Type B pancreatic cell (in vitro differentiated cells): Measurements from ENCODE around the gene DGKI. TPM values are rescaled to one million over a fixed set of nuclear protein-coding genes. Genes with fewer than 3 reads are reported as not detected.
A peak's percentile ranks its signal among the peaks of the same experiment; 100 is the strongest.

Source experiments
- DNase-seq: peaks from one replicate; pipeline ENCODE4 v3.0.0; 2021; ENCODE audit warnings: mixed read lengths; ENCODE audit not compliant: unreplicated experiment; ENCODE audit errors: extremely low spot score
- H3K27ac Mint-ChIP-seq: 2 replicates; pipeline ENCODE4 v1.8.0; 2021; ENCODE audit warnings: mild to moderate bottlenecking, mixed read lengths
- H3K27me3 Mint-ChIP-seq: 2 replicates; pipeline ENCODE4 v1.8.0; 2021; ENCODE audit warnings: mixed read lengths
- H3K36me3 Mint-ChIP-seq: 2 replicates; pipeline ENCODE4 v1.8.0; 2021; ENCODE audit warnings: mixed read lengths
- H3K4me1 Mint-ChIP-seq: one replicate; pipeline ENCODE4 v1.8.0; 2021; ENCODE audit warnings: mixed read lengths; ENCODE audit not compliant: unreplicated experiment
- H3K4me3 Mint-ChIP-seq: 2 replicates; pipeline ENCODE4 v1.8.0; 2021; ENCODE audit warnings: mild to moderate bottlenecking, mixed read lengths
- H3K9me3 Mint-ChIP-seq: 2 replicates; pipeline ENCODE4 v1.8.0; 2021; ENCODE audit warnings: mixed read lengths
- total RNA-seq: library from RNA; stranded (reverse); gene quantifications from 2 replicates; pipeline ENCODE4 v1.2.1, GENCODE V29; 2021; ENCODE audit warnings: low replicate concordance
- TF ChIP-seq, protein P1 (sequence below): fragments of 200-600 bp; sonication (generic); conservative IDR thresholded peaks from 2 replicates; pipeline ENCODE4 v1.5.0; 2021; ENCODE audit warnings: antibody characterized with exemption, mild to moderate bottlenecking

Gene DGKI
- total RNA-seq, 1 donor from 2014 or later, result 2.8 TPM

- DNase-seq, result no peak
- TF ChIP-seq, protein P1, sequence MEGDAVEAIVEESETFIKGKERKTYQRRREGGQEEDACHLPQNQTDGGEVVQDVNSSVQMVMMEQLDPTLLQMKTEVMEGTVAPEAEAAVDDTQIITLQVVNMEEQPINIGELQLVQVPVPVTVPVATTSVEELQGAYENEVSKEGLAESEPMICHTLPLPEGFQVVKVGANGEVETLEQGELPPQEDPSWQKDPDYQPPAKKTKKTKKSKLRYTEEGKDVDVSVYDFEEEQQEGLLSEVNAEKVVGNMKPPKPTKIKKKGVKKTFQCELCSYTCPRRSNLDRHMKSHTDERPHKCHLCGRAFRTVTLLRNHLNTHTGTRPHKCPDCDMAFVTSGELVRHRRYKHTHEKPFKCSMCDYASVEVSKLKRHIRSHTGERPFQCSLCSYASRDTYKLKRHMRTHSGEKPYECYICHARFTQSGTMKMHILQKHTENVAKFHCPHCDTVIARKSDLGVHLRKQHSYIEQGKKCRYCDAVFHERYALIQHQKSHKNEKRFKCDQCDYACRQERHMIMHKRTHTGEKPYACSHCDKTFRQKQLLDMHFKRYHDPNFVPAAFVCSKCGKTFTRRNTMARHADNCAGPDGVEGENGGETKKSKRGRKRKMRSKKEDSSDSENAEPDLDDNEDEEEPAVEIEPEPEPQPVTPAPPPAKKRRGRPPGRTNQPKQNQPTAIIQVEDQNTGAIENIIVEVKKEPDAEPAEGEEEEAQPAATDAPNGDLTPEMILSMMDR, result no peak
- no peaks in the 10 kb centered on the region for H3K36me3 Mint-ChIP-seq
- H3K9me3 Mint-ChIP-seq, result no peaks in the 10 kb centered on the region
- H3K4me1 Mint-ChIP-seq, result no peaks in the 10 kb centered on the region
- H3K4me3 Mint-ChIP-seq, result no peak overlapping the region
- H3K27ac Mint-ChIP-seq, result no peak overlapping the region
- H3K27me3 Mint-ChIP-seq, result no peaks in the 10 kb centered on the region
These were observed 356.9 kb downstream of the DGKI start for GRCh38 chr7:137489880-137490279.

- Mint-ChIP-seq H3K27me3 (no peaks in the 10 kb centered on the region), H3K9me3 (no peaks in the 10 kb centered on the region), H3K4me3 (no peak overlapping the region), H3K36me3 (no peaks in the 10 kb centered on the region), H3K4me1 (no peaks in the 10 kb centered on the region), H3K27ac (no peak overlapping the region)
- no peak for DNase-seq
- TF ChIP-seq, protein P1, result peak; percentile 56
These were observed 358.7 kb downstream of the DGKI start for GRCh38 chr7:137488038-137488437.

GRCh38 chr7:137485818-137486217, 361.0 kb downstream of the DGKI start:
- no peak for DNase-seq
- peaks cover 2% of the 10 kb centered on the region for H3K27me3 Mint-ChIP-seq
- H3K4me3 Mint-ChIP-seq, result no peak overlapping the region
- peaks cover 4% of the 10 kb centered on the region for H3K4me1 Mint-ChIP-seq
- H3K36me3 Mint-ChIP-seq, result no peaks in the 10 kb centered on the region
- no peak overlapping the region for H3K27ac Mint-ChIP-seq
- TF ChIP-seq, protein P1, result no peak
- peaks cover 2% of the 10 kb centered on the region for H3K9me3 Mint-ChIP-seq

GRCh38 chr7:137484326-137484725, 362.4 kb downstream of the DGKI start:
- Mint-ChIP-seq H3K27ac (no peak overlapping the region), H3K27me3 (peaks cover 4% of the 10 kb centered on the region), H3K4me1 (peaks cover 4% of the 10 kb centered on the region), H3K4me3 (no peak overlapping the region), H3K9me3 (peaks cover 5% of the 10 kb centered on the region), H3K36me3 (no peaks in the 10 kb centered on the region)
- no peak for DNase-seq
- TF ChIP-seq, protein P1, result no peak

DNA sequence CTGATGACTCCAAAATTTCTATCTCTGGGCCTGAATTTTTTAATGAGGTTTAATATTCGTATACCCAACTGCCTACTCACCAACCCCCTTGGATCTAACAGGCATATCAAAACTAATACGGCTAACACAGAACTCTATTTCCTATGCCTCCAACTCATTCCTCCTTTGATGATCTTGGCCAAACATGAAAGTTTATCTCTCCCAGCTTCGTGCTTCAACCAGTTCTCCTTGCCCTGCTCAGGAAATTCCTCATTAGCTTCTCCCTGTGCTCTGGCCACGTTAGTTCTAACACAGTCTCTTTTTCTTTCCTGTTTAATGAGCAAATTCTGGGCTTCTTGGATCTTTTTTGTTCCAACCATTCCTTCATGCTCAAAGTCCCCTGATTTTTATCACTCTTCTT, 364.3 kb downstream of the DGKI start:
- peaks cover 4% of the 10 kb centered on the region for H3K27me3 Mint-ChIP-seq
- H3K4me3 Mint-ChIP-seq, result no peak overlapping the region
- no peaks in the 10 kb centered on the region for H3K36me3 Mint-ChIP-seq
- no peak overlapping the region for H3K27ac Mint-ChIP-seq
- peaks cover 5% of the 10 kb centered on the region for H3K9me3 Mint-ChIP-seq
- TF ChIP-seq, protein P1, result no peak
- H3K4me1 Mint-ChIP-seq, result peaks cover 4% of the 10 kb centered on the region
- no peak for DNase-seq

- peaks cover 5% of the 10 kb centered on the region for H3K9me3 Mint-ChIP-seq
These were observed 365.9 kb downstream of the DGKI start for GRCh38 chr7:137480824-137481365.

More at GRCh38 chr7:137480824-137481365, 365.9 kb downstream of the DGKI start:
- Mint-ChIP-seq H3K4me1 (peaks cover 4% of the 10 kb centered on the region), H3K27me3 (peaks cover 4% of the 10 kb centered on the region), H3K27ac (no peak overlapping the region), H3K4me3 (no peak overlapping the region), H3K36me3 (no peaks in the 10 kb centered on the region)
- TF ChIP-seq, protein P1, result no peak
- DNase-seq, result no peak
